ENCODE measurements around the gene TM7SF3.

TM7SF3 gene

GRCh38 chr12:27013611-27014084 is 536 bp downstream of the TM7SF3 start:
- peak overlapping the region; percentile 89 for H3K4me3 ChIP-seq (ENCODE audit: low read length)
- no peak for TF ChIP-seq CTCF (conservative IDR thresholded peaks at IDR 0.05; ENCODE audit: low read depth, low read length)
- no peak for DNase-seq (ENCODE audit: low read depth)

DNA sequence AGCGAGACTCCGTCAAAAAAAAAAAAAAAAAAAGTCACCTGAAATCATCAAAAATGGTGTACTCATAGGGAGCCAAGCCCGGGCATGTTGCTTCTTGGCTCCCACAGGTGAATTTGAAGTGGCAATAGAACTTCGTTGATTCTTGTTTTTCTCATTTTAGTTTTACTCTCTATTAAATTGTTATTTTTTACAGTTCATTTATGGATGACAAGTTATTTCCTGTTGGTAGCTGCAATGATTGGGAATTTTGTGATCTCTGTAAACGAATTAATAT is 1.3 kb downstream of the TM7SF3 start:
- TF ChIP-seq CTCF (conservative IDR thresholded peaks at IDR 0.05; ENCODE audit: low read depth, low read length), result no peak
- DNase-seq (ENCODE audit: low read depth), result no peak
- peak overlapping the region; percentile 89 for H3K4me3 ChIP-seq (ENCODE audit: low read length)

GRCh38 chr12:27012239-27012981 is 1.8 kb downstream of the TM7SF3 start:
- no peak for DNase-seq (ENCODE audit: low read depth)
- no peak for TF ChIP-seq CTCF (conservative IDR thresholded peaks at IDR 0.05; ENCODE audit: low read depth, low read length)
- H3K4me3 ChIP-seq (ENCODE audit: low read length), result no peak overlapping the region

DNA sequence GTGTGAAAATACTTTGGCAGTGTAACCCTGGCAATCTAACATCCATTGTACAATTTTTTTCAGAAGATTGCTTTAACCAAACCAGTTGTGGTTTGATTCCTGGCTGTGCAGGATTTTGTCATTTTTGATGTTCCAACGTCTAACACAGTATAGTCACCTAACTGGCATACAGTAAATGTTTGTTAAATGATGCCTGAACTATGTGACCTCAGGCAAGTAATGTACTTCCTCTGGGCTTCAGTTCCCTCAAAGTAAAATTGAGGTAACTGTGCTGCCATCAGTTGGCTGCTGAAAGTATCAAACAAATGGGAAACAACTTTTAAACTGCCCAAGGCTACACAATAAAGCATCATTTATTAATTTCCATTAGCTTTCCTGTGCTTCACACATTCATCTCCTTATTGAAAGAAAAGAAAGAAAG is 4.3 kb downstream of the TM7SF3 start:
- no peak for TF ChIP-seq CTCF (conservative IDR thresholded peaks at IDR 0.05; ENCODE audit: low read depth, low read length)
- no peak for DNase-seq (ENCODE audit: low read depth)
- no peak overlapping the region for H3K4me3 ChIP-seq (ENCODE audit: low read length)

DNA sequence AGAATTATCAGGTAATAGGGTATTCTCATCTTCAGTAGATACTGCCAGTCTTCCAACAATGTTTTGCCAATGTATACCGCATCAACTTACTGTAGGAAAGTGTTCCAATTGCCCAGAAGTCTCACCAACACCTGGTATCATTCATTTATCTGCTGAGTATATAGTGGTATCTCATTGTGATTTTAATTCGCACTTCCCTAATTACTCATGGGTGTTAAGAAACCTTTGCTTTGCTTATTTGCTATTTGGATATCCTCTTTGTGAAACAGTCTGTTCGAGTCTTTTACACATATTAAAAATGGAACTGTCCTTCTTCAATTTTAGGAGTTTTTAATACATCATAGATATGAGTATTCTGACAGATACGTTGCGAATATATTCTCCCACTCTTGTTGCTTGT is 6.1 kb downstream of the TM7SF3 start:
- TF ChIP-seq CTCF (conservative IDR thresholded peaks at IDR 0.05; ENCODE audit: low read depth, low read length), result no peak
- DNase-seq (ENCODE audit: low read depth), result no peak
- H3K4me3 ChIP-seq (ENCODE audit: low read length), result no peak overlapping the region

- H3K4me3 ChIP-seq (ENCODE audit: low read length), result no peak overlapping the region
- TF ChIP-seq CTCF (conservative IDR thresholded peaks at IDR 0.05; ENCODE audit: low read depth, low read length), result no peak
- no peak for DNase-seq (ENCODE audit: low read depth)
Observed at GRCh38 chr12:27006797-27007467, 7.3 kb downstream of the TM7SF3 start.

DNA sequence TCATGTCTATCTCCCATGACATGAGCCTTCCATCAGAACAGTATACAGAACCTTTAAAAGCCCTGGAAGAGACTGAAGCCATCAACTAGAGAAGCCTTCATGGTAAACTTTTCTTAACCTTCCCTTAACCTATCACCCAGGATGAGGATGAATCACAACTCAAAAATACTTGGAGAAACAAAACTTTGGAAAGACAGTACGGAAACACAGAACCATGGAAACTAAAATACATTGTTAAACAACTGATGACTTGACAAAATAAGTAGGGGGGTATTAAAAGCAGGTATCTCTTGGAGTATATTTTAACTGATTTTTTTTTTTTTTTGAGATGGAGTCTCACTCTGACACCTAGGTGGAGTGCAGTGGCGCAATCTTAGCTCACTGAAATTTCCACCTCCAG is 8.7 kb downstream of the TM7SF3 start:
- no peak for DNase-seq (ENCODE audit: low read depth)
- no peak overlapping the region for H3K4me3 ChIP-seq (ENCODE audit: low read length)
- TF ChIP-seq CTCF (conservative IDR thresholded peaks at IDR 0.05; ENCODE audit: low read depth, low read length), result no peak

Data from retinal pigment epithelial cell (primary cell).